Esophagus squamous epithelium (tissue), 4 donors: ENCODE data around the gene AJUBA.
A peak's percentile ranks its signal among the peaks of the same experiment; 100 is the strongest.

ENCODE experiments used
- CTCF ChIP-seq, 6 experiments: fragments of 450-650 bp in 4 of 6; fragments of 200-600 bp in 2 of 6; sonication (generic) in 2 of 6; IDR thresholded peaks; one replicate each; pipeline ENCODE4 v1.5.1; 2016 to 2019; ENCODE audit warnings: antibody characterized with exemption in 6 of 6, mild to moderate bottlenecking in 4 of 6, moderate library complexity in 4 of 6
- POLR2A ChIP-seq, 4 donors: fragments of 450-650 bp; IDR thresholded peaks; one replicate each; pipeline ENCODE4 v1.6.1; 2017; ENCODE audit warnings: antibody characterized with exemption in 4 of 4, mild to moderate bottlenecking in 4 of 4, moderate library complexity in 3 of 4

GRCh38 chr14:22978981-22979671 lies 3.2 kb downstream of the AJUBA start:
- TF ChIP-seq CTCF (IDR thresholded peaks at IDR 0.05), result no peak
- peak in 1 of 4 donors; percentile 21 for TF ChIP-seq POLR2A (IDR thresholded peaks at IDR 0.05)
